GM23338 (cell line): ENCODE data around the gene SERPINE2. TPM values are rescaled to one million over a fixed set of nuclear protein-coding genes. Genes with fewer than 3 reads are reported as not detected.

ENCODE experiments used
- ATAC-seq: fragments of 200-7000 bp; cut with Tn5 transposase; 3 replicates; pipeline ENCODE4 v1.9.1; 2020
- DNase-seq: peaks from one replicate; pipeline ENCODE4 v3.0.0-alpha.2; 2015; ENCODE audit warnings: low spot score
- H2AFZ ChIP-seq: fragments of 200-600 bp; sonication (generic); 2 replicates; pipeline ENCODE4 v1.8.0; 2016; ENCODE audit warnings: antibody characterized with exemption, mild to moderate bottlenecking, moderate library complexity
- H3F3A ChIP-seq: fragments of 200-600 bp; sonication (generic); replicated peaks from 2 replicates; pipeline ENCODE4 v1.8.0; 2017; ENCODE audit warnings: antibody characterized with exemption, mixed run types, low read depth
- H3K27ac ChIP-seq: fragments of 200-600 bp; sonication (generic); 2 replicates; pipeline ENCODE4 v1.6.1; 2016; ENCODE audit warnings: low read depth
- H3K27me3 ChIP-seq: fragments of 200-600 bp; sonication (generic); 2 replicates; pipeline ENCODE4 v1.8.0; 2016; ENCODE audit warnings: mild to moderate bottlenecking, mixed run types, moderate library complexity; ENCODE audit not compliant: insufficient read depth
- H3K36me3 ChIP-seq: fragments of 200-600 bp; sonication (generic); 2 replicates; pipeline ENCODE4 v1.8.0; 2016; ENCODE audit warnings: mild to moderate bottlenecking; ENCODE audit not compliant: insufficient read depth
- H3K4me1 ChIP-seq: fragments of 200-600 bp; sonication (generic); 2 replicates; pipeline ENCODE4 v1.8.0; 2016; ENCODE audit warnings: mild to moderate bottlenecking, moderate library complexity; ENCODE audit not compliant: insufficient read depth
- H3K4me2 ChIP-seq: fragments of 200-600 bp; sonication (generic); 2 replicates; pipeline ENCODE4 v1.7.1; 2017; ENCODE audit warnings: mixed run types
- H3K4me3 ChIP-seq: fragments of 200-600 bp; sonication (generic); 2 replicates; pipeline ENCODE4 v1.6.1; 2016; ENCODE audit warnings: mixed run types
- H3K79me2 ChIP-seq: fragments of 200-600 bp; sonication (generic); replicated peaks from 2 replicates; pipeline ENCODE4 v1.8.0; 2017; ENCODE audit warnings: mild to moderate bottlenecking; ENCODE audit not compliant: insufficient read depth
- H3K9me2 ChIP-seq: fragments of 200-600 bp; sonication (generic); 2 replicates; pipeline ENCODE4 v1.8.0; 2017; ENCODE audit not compliant: insufficient read depth
- H4K20me1 ChIP-seq: fragments of 200-600 bp; sonication (generic); replicated peaks from 2 replicates; pipeline ENCODE4 v1.8.0; 2017; ENCODE audit warnings: mild to moderate bottlenecking; ENCODE audit not compliant: insufficient read depth
- H3K27ac Mint-ChIP-seq: 2 replicates; pipeline ENCODE4 v1.8.0; 2020; ENCODE audit warnings: inconsistent platforms, mild to moderate bottlenecking, moderate library complexity, mixed read lengths
- H3K27me3 Mint-ChIP-seq: 3 replicates; pipeline ENCODE4 v1.8.0; 2022; ENCODE audit warnings: low read depth, mild to moderate bottlenecking, moderate library complexity, mixed read lengths, inconsistent platforms; ENCODE audit not compliant: insufficient read depth, poor library complexity
- H3K36me3 Mint-ChIP-seq: 3 replicates; pipeline ENCODE4 v1.8.0; 2021; ENCODE audit warnings: low read depth, mild to moderate bottlenecking, inconsistent platforms, moderate library complexity, mixed read lengths
- H3K4me1 Mint-ChIP-seq: 3 replicates; pipeline ENCODE4 v1.8.0; 2020; ENCODE audit warnings: mild to moderate bottlenecking, inconsistent platforms, mixed read lengths
- H3K4me3 Mint-ChIP-seq: 3 replicates; pipeline ENCODE4 v1.8.0; 2021; ENCODE audit warnings: moderate library complexity, mild to moderate bottlenecking, inconsistent platforms, mixed read lengths
- H3K9me3 Mint-ChIP-seq: 3 replicates; pipeline ENCODE4 v1.8.0; 2020; ENCODE audit warnings: moderate library complexity, mild to moderate bottlenecking, inconsistent platforms, mixed read lengths
- CREB1 ChIP-seq: fragments of 250-450 bp; sonication (Bioruptor Pico); IDR thresholded peaks from 2 replicates; pipeline ENCODE4 v1.5.0; 2020; ENCODE audit warnings: low read depth, mild to moderate bottlenecking, moderate library complexity
- EZH2 ChIP-seq: fragments of 200-600 bp; sonication (generic); IDR thresholded peaks from one replicate; pipeline ENCODE4 v1.8.0; 2017; ENCODE audit warnings: antibody characterized with exemption, mild to moderate bottlenecking, low read depth; ENCODE audit not compliant: unreplicated experiment
- POLR2AphosphoS5 ChIP-seq: IDR thresholded peaks from 2 replicates; pipeline ENCODE4 v1.6.1; 2016; ENCODE audit warnings: antibody characterized with exemption, low read depth
- REST ChIP-seq: IDR thresholded peaks from one replicate; pipeline ENCODE4 v1.6.1; 2018; ENCODE audit warnings: antibody characterized with exemption; ENCODE audit not compliant: unreplicated experiment
- ZNF331 ChIP-seq: fragments of 250-450 bp; sonication (Bioruptor Pico); IDR thresholded peaks from 2 replicates; pipeline ENCODE4 v1.5.0; 2020; ENCODE audit warnings: low read depth, mild to moderate bottlenecking, moderate library complexity
- ZNF462 ChIP-seq: fragments of 250-450 bp; sonication (Bioruptor Pico); IDR thresholded peaks from 2 replicates; pipeline ENCODE4 v1.5.0; 2020; ENCODE audit warnings: mild to moderate bottlenecking, moderate library complexity
- polyA plus RNA-seq: library from polyadenylated mRNA; unstranded; fragments of >200 nt; fragmentation: Nextera tagmentation; extraction: Ambion mirVana; gene quantifications from 2 replicates; pipeline ENCODE4 v1.2.1, GENCODE V29; 2016
- total RNA-seq: library from RNA; depleted of rRNA; stranded (reverse); fragments of >200 nt; shearing (Covaris generic); gene quantifications from 2 replicates; pipeline ENCODE4 v1.2.3, GENCODE V29; 2014
- TF ChIP-seq, protein P1 (sequence below): IDR thresholded peaks from 2 replicates; pipeline ENCODE4 v1.6.1; 2016; ENCODE audit warnings: antibody characterized with exemption
- TF ChIP-seq, protein P2 (sequence below), 2 experiments: fragments of 200-600 bp in 1 of 2; sonication (generic) in 1 of 2; conservative IDR thresholded peaks; 2 replicates each; pipeline versions ENCODE4 v1.5.1 to v1.6.1; 2016 to 2017; ENCODE audit warnings: antibody characterized with exemption in 2 of 2, low read depth in 2 of 2, mild to moderate bottlenecking in 2 of 2, moderate library complexity in 1 of 2

SERPINE2 gene
- total and polyA plus RNA-seq, 2 experiments from 2014 or later = 38.6 to 44.2 TPM

- Histone ChIP-seq H3K27ac (no peak overlapping the region), H3F3A (no peaks in the 10 kb centered on the region), H4K20me1 (no peaks in the 10 kb centered on the region), H3K79me2 (no peaks in the 10 kb centered on the region), H3K4me1 (0 out of 2 replicates have a peak, but pooled peaks cover 3% of the 10 kb centered on the region), H3K9me2 (no peaks in the 10 kb centered on the region), H3K4me2 (no peak overlapping the region), H3K4me3 (no peak overlapping the region), H3K36me3 (no peaks in the 10 kb centered on the region), H3K27me3 (no peaks in the 10 kb centered on the region), H2AFZ (no peak overlapping the region)
- peak; percentile 89 for DNase-seq
- peaks cover 5% of the 10 kb centered on the region; the same call in 1 of the 3 replicates for H3K36me3 Mint-ChIP-seq
- H3K4me1 Mint-ChIP-seq = peaks cover 10% of the 10 kb centered on the region
- TF ChIP-seq CREB1 (CRISPR knock-in tag) = no peak
- TF ChIP-seq, protein P1, sequence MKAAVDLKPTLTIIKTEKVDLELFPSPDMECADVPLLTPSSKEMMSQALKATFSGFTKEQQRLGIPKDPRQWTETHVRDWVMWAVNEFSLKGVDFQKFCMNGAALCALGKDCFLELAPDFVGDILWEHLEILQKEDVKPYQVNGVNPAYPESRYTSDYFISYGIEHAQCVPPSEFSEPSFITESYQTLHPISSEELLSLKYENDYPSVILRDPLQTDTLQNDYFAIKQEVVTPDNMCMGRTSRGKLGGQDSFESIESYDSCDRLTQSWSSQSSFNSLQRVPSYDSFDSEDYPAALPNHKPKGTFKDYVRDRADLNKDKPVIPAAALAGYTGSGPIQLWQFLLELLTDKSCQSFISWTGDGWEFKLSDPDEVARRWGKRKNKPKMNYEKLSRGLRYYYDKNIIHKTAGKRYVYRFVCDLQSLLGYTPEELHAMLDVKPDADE = no peak
- no peak for TF ChIP-seq EZH2
- no peak for TF ChIP-seq ZNF462 (CRISPR knock-in tag)
- TF ChIP-seq ZNF331 (CRISPR knock-in tag) = no peak
- TF ChIP-seq REST = no peak
- TF ChIP-seq POLR2AphosphoS5 = no peak
- TF ChIP-seq, protein P2, sequence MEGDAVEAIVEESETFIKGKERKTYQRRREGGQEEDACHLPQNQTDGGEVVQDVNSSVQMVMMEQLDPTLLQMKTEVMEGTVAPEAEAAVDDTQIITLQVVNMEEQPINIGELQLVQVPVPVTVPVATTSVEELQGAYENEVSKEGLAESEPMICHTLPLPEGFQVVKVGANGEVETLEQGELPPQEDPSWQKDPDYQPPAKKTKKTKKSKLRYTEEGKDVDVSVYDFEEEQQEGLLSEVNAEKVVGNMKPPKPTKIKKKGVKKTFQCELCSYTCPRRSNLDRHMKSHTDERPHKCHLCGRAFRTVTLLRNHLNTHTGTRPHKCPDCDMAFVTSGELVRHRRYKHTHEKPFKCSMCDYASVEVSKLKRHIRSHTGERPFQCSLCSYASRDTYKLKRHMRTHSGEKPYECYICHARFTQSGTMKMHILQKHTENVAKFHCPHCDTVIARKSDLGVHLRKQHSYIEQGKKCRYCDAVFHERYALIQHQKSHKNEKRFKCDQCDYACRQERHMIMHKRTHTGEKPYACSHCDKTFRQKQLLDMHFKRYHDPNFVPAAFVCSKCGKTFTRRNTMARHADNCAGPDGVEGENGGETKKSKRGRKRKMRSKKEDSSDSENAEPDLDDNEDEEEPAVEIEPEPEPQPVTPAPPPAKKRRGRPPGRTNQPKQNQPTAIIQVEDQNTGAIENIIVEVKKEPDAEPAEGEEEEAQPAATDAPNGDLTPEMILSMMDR (conservative IDR thresholded peaks at IDR 0.05; ENCODE audit: low read depth in 2 of 2) = peak; percentile 92 to 95
- peak; percentile 73 for ATAC-seq
- H3K27me3 Mint-ChIP-seq = peaks cover 4% of the 10 kb centered on the region
- H3K4me3 Mint-ChIP-seq = no peak overlapping the region
- no peak overlapping the region for H3K27ac Mint-ChIP-seq
- H3K9me3 Mint-ChIP-seq = no peaks in the 10 kb centered on the region
Measured at GRCh38 chr2:223993634-223994232, 45.4 kb downstream of the SERPINE2 start.
